Measurements from ENCODE around the gene ATP13A2. TPM values are rescaled to one million over a fixed set of nuclear protein-coding genes. Genes with fewer than 3 reads are reported as not detected.

Gene ATP13A2
- polyA plus RNA-seq, 1 of the 3 experiments (the other 2 are of a cell fraction), result 29.3 TPM

DNA sequence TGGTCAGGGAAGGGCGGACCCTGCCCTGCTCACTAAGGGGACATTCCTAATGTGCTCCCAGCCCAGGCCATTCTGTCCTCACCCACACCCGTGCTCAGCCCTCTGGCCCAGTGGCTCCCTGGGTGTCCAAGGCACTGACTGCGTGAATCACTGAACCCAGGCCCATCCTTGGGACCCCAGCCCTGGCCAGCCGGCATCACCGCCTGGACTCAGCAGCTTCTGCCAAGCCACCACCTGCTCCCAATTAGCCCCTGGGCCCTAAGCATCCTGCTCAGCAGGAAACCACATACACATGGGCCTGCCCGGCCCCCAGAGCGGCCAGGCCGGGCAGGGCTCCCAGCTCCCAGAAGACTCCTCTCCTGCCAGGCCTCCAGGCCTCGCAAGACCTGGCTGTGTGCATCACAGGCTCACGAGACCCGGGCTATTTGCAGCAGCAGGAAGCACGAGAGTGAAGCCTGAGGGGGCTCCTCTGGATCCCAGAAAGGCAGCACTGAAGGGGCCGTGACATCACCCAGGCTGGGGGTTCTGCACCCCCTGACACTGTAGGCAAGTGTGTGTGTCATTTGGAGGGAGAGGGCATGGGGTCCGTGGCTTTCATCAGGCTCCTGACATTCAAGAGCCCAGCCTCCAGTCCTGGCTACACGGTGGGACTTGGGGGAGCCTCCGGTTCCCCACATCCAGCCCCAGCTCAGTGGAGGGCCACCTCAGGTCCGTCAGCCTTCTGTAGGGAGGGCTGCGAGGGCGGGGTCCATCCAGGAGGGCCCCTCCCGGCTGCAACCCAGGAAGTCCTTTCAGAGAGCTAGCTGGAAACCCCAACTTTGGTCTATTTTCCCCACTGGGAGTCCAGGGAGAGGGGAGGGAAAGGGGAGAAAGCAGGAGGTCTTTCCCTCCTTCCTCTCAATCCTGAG, 32.9 kb downstream of the ATP13A2 start (continued):
- no peak for TF ChIP-seq USF2 (IDR thresholded peaks at IDR 0.05; ENCODE audit: borderline replicate concordance, low read depth, low read length)
- no peak for TF ChIP-seq JUND (IDR thresholded peaks at IDR 0.05)
- TF ChIP-seq MXI1 (IDR thresholded peaks at IDR 0.05; ENCODE audit: low read depth, low read length), result peak; percentile 90
- no peak for TF ChIP-seq CTCF (IDR thresholded peaks at IDR 0.05)
- peak; percentile 77; the same call in 1 of the 2 replicates for TF ChIP-seq ZBTB33 (IDR thresholded peaks at IDR 0.05; ENCODE audit: borderline replicate concordance, low read depth)
- no peak for TF ChIP-seq MEF2A (IDR thresholded peaks at IDR 0.05; ENCODE audit: borderline replicate concordance, low read depth)
- peak; percentile 98 for TF ChIP-seq TCF12 (IDR thresholded peaks at IDR 0.05)

DNA sequence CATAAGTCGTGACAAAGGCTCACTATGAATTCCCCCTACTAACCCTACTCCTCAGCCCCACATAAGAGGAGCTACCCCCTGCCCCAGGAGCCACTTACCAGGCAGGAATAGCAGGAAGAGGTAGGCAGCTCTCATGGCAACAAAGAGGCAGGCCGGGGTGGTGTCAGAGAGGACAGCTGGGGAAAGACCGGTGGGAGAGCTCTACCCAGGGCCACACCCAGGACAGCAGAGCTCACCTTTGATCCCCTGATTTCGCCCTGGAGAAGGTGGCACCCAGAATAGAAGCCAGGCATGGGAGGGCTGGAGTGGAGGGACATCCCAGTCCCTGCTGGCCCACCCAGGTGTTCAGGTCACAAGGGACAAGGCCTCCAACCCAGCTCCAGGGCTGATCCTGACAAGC, 33.6 kb downstream of the ATP13A2 start:
- CTCF ChIA-PET, result interaction anchor here (1.1 to 5.5 kb wide), 6 partner anchors 11 to 68 kb away, joined by 3 to 32 read pairs (median 10); no protein-coding TSS in a partner anchor
- Histone ChIP-seq H3K4me1 (ENCODE audit: control insufficient read depth in 1 of 2, insufficient read depth in 2 of 2, low read depth in 1 of 2, low read length in 1 of 2) (peaks cover 21 to 45% of the 10 kb centered on the region in 2 experiments; a peak in 2 of 4 replicates), H4K20me1 (ENCODE audit: insufficient read depth) (peaks cover 40% of the 10 kb centered on the region), H3K27me3 (ENCODE audit: insufficient read depth) (no peaks in the 10 kb centered on the region), H3K9me2 (no peaks in the 10 kb centered on the region), H3K9ac (peak overlapping the region; percentile 94; the same call in 1 of the 2 replicates), H3F3A (replicated peaks; ENCODE audit: insufficient read depth) (peaks cover 16% of the 10 kb centered on the region), H3K36me3 (replicated peaks in 1 of 2; ENCODE audit: control insufficient read depth in 1 of 2, insufficient read depth in 2 of 2, low read length in 1 of 2) (peaks cover 8 to 16% of the 10 kb centered on the region in 2 experiments), H2AFZ (ENCODE audit: low read depth) (no peak overlapping the region), H3K79me2 (ENCODE audit: insufficient read depth) (peaks cover 54% of the 10 kb centered on the region), H3K9me3 (no peaks in the 10 kb centered on the region), H3K27ac (ENCODE audit: low read depth in 2 of 2, low read length in 1 of 2) (peak overlapping the region; percentile 87 to 97), H3K4me3 (ENCODE audit: low read depth in 2 of 2, low read length in 1 of 2) (peak overlapping the region; percentile 62 to 76; a peak in 3 of 4 replicates), H3K4me2 (peak overlapping the region; percentile 94)
- 93% methylated on average over 2 of the region's 4 CpGs for WGBS (ENCODE audit: low lambda C conversion rate)
- no peak for TF ChIP-seq USF2 (IDR thresholded peaks at IDR 0.05; ENCODE audit: borderline replicate concordance, low read depth, low read length)
- TF ChIP-seq, protein P1, sequence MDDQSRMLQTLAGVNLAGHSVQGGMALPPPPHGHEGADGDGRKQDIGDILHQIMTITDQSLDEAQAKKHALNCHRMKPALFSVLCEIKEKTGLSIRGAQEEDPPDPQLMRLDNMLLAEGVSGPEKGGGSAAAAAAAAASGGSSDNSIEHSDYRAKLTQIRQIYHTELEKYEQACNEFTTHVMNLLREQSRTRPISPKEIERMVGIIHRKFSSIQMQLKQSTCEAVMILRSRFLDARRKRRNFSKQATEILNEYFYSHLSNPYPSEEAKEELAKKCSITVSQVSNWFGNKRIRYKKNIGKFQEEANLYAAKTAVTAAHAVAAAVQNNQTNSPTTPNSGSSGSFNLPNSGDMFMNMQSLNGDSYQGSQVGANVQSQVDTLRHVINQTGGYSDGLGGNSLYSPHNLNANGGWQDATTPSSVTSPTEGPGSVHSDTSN (IDR thresholded peaks at IDR 0.05), result no peak
- no peak for TF ChIP-seq TAF1 (IDR thresholded peaks at IDR 0.05; ENCODE audit: borderline replicate concordance, low read depth, low read length)
- DNase-seq, result no peak
- POLR2A ChIA-PET, result interaction anchor here (0.5 to 3.9 kb wide), 13 partner anchors 8 to 76 kb away, joined by 3 to 39 read pairs (median 4); partner anchors contain the start of gene SDHB
